LHCN-M2 (cell line): Measurements from ENCODE around the gene C16orf78. TPM values are rescaled to one million over a fixed set of nuclear protein-coding genes. Genes with fewer than 3 reads are reported as not detected.

ENCODE experiments used
- DNase-seq: peaks from one replicate; pipeline ENCODE4 v3.0.0-alpha.2; 2012; ENCODE audit warnings: low read depth
- total RNA-seq: library from RNA; depleted of rRNA; stranded (reverse); fragments of >200 nt; gene quantifications from 2 replicates; pipeline ENCODE4 v1.2.3, GENCODE V29; 2014; rRNA removed

The C16orf78 gene
- total RNA-seq, 1 experiment from 2014 or later: not detected

DNA sequence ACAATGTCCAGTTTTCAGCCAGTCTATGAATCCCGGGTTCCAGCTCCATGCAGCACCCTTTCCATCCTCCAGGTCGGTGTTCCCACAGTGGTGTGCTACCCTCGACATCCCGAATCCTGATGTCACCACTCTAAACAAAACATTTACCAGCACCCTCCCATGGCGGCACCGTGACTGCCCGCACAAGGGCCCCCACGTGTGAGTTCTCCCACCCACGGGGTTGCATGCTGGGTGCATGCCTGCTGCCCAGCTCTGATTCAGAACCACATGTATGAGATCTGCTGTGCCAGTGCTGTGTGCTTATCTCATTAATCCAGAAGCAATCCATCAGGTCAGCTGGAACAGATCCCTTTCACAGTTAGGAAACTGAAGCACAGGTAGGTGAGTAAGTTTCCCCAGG is 57.4 kb downstream of the C16orf78 start:
- no peak for DNase-seq

DNA sequence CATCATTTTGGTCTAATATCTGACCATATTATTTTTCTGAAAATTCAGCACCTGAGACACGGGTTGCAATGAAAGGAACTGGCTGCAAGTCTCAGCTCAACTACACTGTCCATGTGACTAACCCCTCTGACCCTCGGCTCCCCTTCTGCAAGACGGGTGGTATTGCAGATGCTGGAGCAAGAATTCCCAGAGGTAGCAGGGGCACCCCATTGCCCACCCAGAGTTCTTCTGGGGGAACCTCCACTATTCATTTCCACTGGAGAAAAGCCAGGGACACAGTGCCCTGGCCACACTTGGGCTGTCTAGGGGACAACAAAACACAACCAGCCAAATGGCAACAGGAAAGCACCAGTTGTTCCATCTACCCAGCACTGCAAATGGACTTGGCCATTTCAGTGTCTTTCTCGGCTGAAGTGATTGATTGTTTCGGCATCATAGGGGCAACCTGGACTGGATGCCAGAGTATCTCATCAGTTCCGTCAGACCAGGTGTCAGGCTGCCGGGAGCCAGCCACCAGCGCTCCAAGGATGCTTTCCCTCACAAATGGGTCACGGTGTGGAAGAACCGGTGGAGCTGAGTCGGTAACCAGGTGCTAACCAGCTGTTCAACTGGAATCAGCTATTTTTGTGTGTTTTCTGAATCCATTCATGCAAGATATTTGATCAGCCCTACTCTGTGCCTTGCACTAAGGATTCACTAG is 58.1 kb downstream of the C16orf78 start:
- DNase-seq: no peak

DNA sequence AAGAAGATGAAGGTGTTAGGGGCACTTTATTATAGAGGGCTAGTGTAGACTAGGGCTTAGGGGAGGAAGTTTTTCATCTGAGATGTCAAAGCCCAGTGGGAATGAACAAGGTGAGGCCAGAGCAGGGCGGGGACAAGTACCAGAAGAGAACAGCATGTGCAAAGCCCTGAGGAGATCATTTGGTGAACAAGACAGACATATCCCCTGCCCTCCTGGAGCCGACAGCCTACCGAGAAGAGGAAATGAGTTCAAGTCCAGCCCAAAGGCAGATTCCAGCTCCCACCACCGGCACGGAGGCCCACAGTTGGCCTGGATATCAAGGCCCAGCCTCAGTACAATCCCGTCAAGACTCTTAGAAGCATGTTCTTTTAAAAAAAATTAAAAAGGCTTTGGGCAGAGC is 61.1 kb downstream of the C16orf78 start:
- DNase-seq: no peak

DNA sequence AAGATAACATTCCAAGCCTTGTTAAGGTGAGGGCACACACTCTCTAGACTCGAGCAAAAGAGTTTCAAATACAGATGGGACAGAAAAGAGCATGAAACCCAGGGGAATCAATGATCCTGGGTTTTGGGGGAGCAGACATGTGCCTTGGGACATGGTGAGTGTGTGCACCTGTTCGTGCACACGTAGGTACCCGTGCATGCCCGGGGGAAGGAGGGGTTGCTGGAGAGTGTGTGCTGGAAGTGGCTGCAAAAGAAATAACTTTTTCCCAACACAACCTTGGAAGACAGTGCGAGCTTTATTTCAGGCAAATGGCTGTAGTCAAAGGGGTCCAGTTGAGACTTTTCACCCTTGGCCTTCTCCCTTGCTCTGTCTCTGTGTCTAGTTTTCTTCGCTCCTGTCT is 62.6 kb downstream of the C16orf78 start:
- no peak for DNase-seq

DNA sequence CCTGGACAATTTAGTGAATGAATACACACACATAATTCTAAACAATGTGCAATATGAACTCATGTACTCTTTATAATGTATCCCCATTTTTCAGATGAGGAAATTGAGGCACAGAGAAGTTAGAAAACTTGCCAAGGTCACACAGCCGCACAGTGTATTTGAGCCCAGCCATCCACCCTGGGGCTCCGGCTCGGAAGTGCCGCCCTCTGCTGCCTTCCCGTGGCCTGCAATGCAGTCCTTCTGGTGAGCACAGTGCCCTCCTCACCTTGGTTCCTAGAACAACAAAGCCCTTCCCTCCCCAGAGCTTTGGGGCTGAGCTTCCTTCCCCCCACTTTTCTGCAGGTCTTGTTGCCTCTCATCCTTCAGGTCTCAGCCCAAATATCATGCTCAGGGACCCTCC is 63.7 kb downstream of the C16orf78 start:
- no peak for DNase-seq

DNA sequence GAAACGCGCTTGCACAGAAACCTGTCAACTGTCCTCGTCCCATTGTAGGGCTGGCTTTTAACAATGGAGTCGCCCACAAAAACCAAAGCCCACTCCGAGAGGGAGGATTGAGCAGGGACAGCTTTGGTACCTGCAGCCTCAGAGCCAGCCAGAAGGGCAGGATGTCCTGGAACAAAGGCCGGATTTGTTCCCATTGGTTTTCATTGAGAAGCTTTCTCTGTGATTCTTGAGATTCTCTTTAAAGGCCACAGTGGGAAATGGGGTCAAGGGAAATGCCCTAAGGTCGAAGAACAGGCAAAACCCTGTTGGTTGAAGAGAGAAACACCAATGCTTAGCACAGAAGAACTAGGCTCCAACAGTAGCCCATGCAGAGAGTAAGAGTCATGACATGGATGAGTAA is 65.4 kb downstream of the C16orf78 start:
- DNase-seq: no peak

DNA sequence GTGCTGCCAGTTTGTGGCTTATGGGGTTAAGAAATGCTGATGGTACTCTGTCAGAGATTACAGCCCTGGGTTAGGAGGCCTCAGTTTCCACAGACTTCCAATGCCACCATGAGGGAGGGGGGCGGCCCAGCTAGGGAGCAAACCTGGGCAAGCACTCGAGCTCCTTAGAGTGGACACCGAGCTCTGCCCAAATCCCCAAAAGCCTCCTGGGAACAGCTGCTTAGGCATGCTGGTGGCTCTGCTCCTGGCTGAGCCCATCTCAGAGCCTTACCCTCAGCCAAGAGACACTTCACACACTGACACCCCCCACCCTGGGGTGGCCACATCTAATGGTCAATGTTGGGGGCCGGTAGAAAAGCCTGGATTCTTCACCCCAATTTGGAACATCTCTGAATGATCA is 66.1 kb downstream of the C16orf78 start:
- no peak for DNase-seq

DNA sequence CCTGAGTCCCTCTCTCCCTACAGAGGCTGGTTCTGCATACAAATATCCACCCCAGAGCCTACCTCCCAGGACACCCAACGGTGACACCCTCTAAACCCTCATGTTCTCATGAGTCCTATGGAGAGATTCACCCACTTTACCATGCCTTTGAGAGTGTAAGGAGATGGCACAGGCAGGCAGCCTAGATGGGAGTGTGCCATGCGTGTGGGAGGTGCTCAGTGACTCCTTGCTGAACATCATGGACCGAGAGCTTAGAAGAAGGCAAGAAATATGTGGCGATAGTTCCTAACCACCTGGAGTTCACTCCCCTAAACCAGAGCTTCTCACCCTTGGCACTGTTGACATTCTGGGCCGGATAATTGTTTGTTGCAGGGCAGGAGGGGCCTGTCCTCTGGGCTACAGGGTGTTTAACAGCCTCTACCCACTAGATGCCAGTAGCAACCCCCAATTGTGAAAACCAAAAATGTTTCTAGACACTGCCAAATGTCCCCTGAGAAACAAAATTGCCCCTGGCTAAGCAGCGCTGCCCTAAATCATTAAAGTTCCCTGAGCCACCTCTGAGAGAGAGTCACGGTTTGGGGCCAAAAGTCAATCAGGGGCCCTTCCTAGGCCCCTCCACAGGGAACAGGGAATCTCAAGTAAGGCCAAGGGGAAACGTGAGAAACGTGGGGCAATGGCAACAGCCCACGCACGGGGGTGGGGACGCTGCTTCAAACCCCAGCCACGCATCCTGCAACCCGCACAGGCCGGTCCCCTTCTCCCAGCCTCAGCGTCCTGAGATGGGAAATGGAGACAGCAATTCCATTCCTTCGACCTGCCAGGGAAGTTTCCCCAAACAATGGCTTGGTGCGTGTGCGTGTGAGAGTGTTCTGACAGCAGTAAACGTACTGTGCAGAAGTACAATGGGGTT is 66.8 kb downstream of the C16orf78 start:
- no peak for DNase-seq

DNA sequence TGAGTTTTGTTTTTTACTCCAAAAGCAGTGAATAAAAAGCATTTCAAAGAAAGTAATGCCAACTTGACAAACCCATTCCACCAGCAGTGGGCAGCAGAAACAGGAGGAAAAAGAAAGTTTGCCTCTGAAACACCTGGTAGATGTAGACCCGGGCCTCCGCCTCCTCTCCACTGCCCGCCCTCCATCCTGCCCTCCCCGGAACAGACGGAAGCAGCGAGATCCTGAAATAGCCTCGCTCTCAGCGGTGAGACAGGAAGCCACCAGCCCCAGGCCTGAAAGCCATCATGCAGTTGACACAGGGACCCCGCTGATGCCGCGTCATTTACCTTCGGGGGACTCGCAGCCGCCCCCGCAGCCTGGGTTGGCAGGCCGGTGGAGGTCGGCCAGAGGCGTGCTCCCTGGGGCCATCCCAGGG is 67.8 kb downstream of the C16orf78 start:
- no peak for DNase-seq

DNA sequence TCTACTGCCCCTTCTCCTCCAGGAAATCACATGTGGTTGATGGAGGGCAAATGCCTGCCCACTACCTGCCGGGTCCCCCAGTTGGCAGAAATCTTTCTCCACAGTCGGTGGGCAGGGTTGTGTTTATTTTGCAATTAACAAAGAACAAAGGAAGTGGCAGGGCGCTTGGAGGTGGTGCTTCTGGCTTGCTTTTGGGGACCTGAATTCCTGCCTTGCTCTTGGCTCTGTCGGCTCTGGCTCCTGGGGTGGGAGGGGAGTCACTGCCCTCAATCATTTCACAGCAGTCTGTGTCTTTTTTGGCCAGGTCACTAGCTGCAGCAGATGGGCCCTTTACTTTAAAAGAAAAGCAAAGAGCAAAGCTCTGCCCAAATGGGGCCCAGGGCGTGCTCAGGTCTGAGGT is 69.2 kb downstream of the C16orf78 start:
- DNase-seq: no peak

DNA sequence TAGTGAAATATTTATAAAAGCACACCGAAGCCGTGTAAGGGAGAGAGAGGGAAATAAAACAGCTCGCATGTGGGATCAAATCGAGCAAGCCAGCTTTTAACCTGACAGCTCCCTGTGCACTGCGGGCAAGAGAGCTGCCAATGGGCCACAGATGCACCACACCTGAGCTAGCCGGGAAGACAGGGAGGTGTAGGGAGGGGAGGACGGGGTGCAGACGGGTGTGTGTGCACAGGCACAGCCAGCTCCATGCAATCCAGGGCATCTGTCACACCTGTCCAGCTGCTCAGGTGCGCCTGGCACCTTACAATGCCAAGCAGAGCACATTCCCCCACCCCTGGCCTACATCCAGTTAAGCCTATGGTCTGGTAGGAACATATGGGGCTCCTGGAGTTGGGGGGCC is 70.0 kb downstream of the C16orf78 start:
- no peak for DNase-seq

DNA sequence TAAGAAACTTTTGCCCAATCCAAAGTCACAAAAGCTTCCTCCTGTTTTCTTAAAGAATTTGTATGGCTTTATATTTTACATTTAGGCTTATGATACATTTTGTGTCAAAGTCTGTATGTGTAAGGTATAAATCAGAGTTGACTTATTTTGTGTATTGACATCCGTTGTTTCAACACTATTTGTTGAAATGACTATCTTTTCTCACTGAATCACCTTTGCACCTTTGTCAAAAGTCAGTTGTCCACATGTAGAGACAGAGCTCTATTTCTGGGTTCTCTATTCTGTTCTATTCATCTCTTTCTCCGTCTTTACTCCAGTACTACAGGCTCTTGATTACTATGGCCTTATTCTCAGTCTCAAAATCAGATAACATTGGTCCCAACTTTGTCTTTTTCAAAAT is 73.2 kb downstream of the C16orf78 start:
- no peak for DNase-seq

Other genes starting within 250 kb of the C16orf78 start
- gene CBLN1, start 92.0 kb upstream of the C16orf78 start, total RNA-seq: not detected in 2 replicates